Loucy (cell line): Measurements from ENCODE around the gene ATP8B3.

Experiments used
- CTCF ChIP-seq: fragments of 200-600 bp; sonication (generic); conservative IDR thresholded peaks from 2 replicates; pipeline ENCODE4 v1.5.1; 2014; ENCODE audit warnings: mild to moderate bottlenecking, antibody characterized with exemption, low read length
- EZH2phosphoT487 ChIP-seq: fragments of 200-600 bp; IDR thresholded peaks from 2 replicates; pipeline ENCODE4 v1.6.1; 2018; ENCODE audit warnings: antibody characterized with exemption, mild to moderate bottlenecking, moderate library complexity, borderline replicate concordance

GRCh38 chr19:1804858-1805257 lies 7.2 kb downstream of the ATP8B3 start:
- TF ChIP-seq CTCF (no peak), EZH2phosphoT487 (no peak)
